ENCODE measurements around the gene JPH4.

Gene JPH4

GRCh38 chr14:23609001-23609400, 30.4 kb upstream of the JPH4 start:
- TF ChIP-seq CTCF (conservative IDR thresholded peaks at IDR 0.05; ENCODE audit: low read depth): no peak
- H3K27ac ChIP-seq: no peak overlapping the region
- ChIA-PET POLR2A (ENCODE audit: low non-redundant PET) (no interaction called here), CTCF (no interaction called here)
- no peak for DNase-seq (ENCODE audit: low spot score)

GRCh38 chr14:23608454-23608853, 29.9 kb upstream of the JPH4 start:
- DNase-seq (ENCODE audit: low spot score): no peak
- TF ChIP-seq CTCF (conservative IDR thresholded peaks at IDR 0.05; ENCODE audit: low read depth): no peak
- POLR2A ChIA-PET (ENCODE audit: low non-redundant PET): no interaction called here
- CTCF ChIA-PET: no interaction called here
- H3K27ac ChIP-seq: no peak overlapping the region

GRCh38 chr14:23605931-23606585, 27.5 kb upstream of the JPH4 start:
- H3K27ac ChIP-seq: no peak overlapping the region
- CTCF ChIA-PET: interaction anchor here (1.3 kb wide), 1 partner anchor 26 kb away, joined by 5 read pairs; no protein-coding TSS in a partner anchor
- POLR2A ChIA-PET (ENCODE audit: low non-redundant PET): no interaction called here
- no peak for DNase-seq (ENCODE audit: low spot score)
- no peak for TF ChIP-seq CTCF (conservative IDR thresholded peaks at IDR 0.05; ENCODE audit: low read depth)

- no peak for TF ChIP-seq CTCF (conservative IDR thresholded peaks at IDR 0.05; ENCODE audit: low read depth)
- DNase-seq (ENCODE audit: low spot score): no peak
- ChIA-PET CTCF (no interaction called here), POLR2A (ENCODE audit: low non-redundant PET) (no interaction called here)
- H3K27ac ChIP-seq: no peak overlapping the region
Observed at GRCh38 chr14:23604675-23605170, 26.1 kb upstream of the JPH4 start.

- ChIA-PET POLR2A (ENCODE audit: low non-redundant PET) (no interaction called here), CTCF (no interaction called here)
- no peak overlapping the region for H3K27ac ChIP-seq
Observed at GRCh38 chr14:23604148-23604547, 25.6 kb upstream of the JPH4 start.

GRCh38 chr14:23603103-23603502, 24.5 kb upstream of the JPH4 start:
- DNase-seq (ENCODE audit: low spot score): no peak
- POLR2A ChIA-PET (ENCODE audit: low non-redundant PET): no interaction called here

More at GRCh38 chr14:23604148-23604547, 25.6 kb upstream of the JPH4 start:
- no peak for DNase-seq (ENCODE audit: low spot score)
- TF ChIP-seq CTCF (conservative IDR thresholded peaks at IDR 0.05; ENCODE audit: low read depth): no peak

More at GRCh38 chr14:23603103-23603502, 24.5 kb upstream of the JPH4 start:
- H3K27ac ChIP-seq: no peak overlapping the region
- CTCF ChIA-PET: interaction anchor here (0.9 kb wide), 1 partner anchor 15 kb away, joined by 6 read pairs; no protein-coding TSS in a partner anchor
- no peak for TF ChIP-seq CTCF (conservative IDR thresholded peaks at IDR 0.05; ENCODE audit: low read depth)

Measured in RWPE1 (cell line).